Natural killer cell (primary cell): ENCODE results near the gene SAFB2. TPM values are rescaled to one million over a fixed set of nuclear protein-coding genes. Genes with fewer than 3 reads are reported as not detected.
A peak's percentile ranks its signal among the peaks of the same experiment; 100 is the strongest.

Experiments
- ATAC-seq, 3 donors: fragments of 150-1000 bp in 2 of 3; fragments of 200-7000 bp in 1 of 3; cut with Tn5 transposase; 1 replicate in 1 of 3; 2 replicates in 2 of 3; pipeline ENCODE4 v1.10.0; 2021; ENCODE audit warnings: mild to moderate bottlenecking in 2 of 3, moderate library complexity in 2 of 3
- DNase-seq, 2 donors: peaks; one replicate each; pipeline versions ENCODE4 v3.0.0 to v3.0.0-alpha.2; 2013 to 2021; ENCODE audit warnings: mixed read lengths in 1 of 2
- H3K27ac ChIP-seq: one replicate; pipeline ENCODE4 v1.5.1; 2013; ENCODE audit warnings: mild to moderate bottlenecking, low read length
- H3K27me3 ChIP-seq: one replicate; pipeline ENCODE4 v1.6.1; 2013; ENCODE audit warnings: low read length; ENCODE audit not compliant: control insufficient read depth, insufficient read depth
- H3K36me3 ChIP-seq: one replicate; pipeline ENCODE4 v1.6.1; 2013; ENCODE audit warnings: low read length; ENCODE audit not compliant: control insufficient read depth, insufficient read depth
- H3K4me1 ChIP-seq: one replicate; pipeline ENCODE4 v1.6.1; 2013; ENCODE audit warnings: low read length; ENCODE audit not compliant: control insufficient read depth, insufficient read depth
- H3K4me3 ChIP-seq: one replicate; pipeline ENCODE4 v1.5.1; 2013; ENCODE audit warnings: low read length
- H3K9me3 ChIP-seq: one replicate; pipeline ENCODE4 v1.6.1; 2013; ENCODE audit warnings: low read length; ENCODE audit not compliant: control insufficient read depth, insufficient read depth
- H3K27ac Mint-ChIP-seq, 2 donors: one replicate each; pipeline ENCODE4 v1.8.0; 2022; ENCODE audit warnings: mild to moderate bottlenecking in 2 of 2, mixed read lengths in 2 of 2, moderate library complexity in 1 of 2
- H3K27me3 Mint-ChIP-seq, 2 donors: one replicate each; pipeline ENCODE4 v1.8.0; 2022; ENCODE audit warnings: low read depth in 2 of 2, mixed read lengths in 2 of 2
- H3K36me3 Mint-ChIP-seq: one replicate; pipeline ENCODE4 v1.8.0; 2022; ENCODE audit warnings: mixed read lengths
- H3K4me1 Mint-ChIP-seq, 2 donors: one replicate each; pipeline ENCODE4 v1.8.0; 2022; ENCODE audit warnings: mixed read lengths in 2 of 2
- H3K4me3 Mint-ChIP-seq: one replicate; pipeline ENCODE4 v1.8.0; 2022; ENCODE audit warnings: mild to moderate bottlenecking, moderate library complexity, mixed read lengths
- H3K9me3 Mint-ChIP-seq, 2 donors: one replicate each; pipeline ENCODE4 v1.8.0; 2022; ENCODE audit warnings: mixed read lengths in 2 of 2
- CTCF ChIP-seq: fragments of 200-600 bp; IDR thresholded peaks from one replicate; pipeline ENCODE4 v1.8.0; 2022; ENCODE audit warnings: antibody characterized with exemption
- WGBS: methylation state at CpG from one replicate; pipeline ENCODE4 v1.1.7; 2013; ENCODE audit warnings: missing lambda C conversion rate; ENCODE audit not compliant: insufficient coverage; 5-methylcytosine and 5-hydroxymethylcytosine counted together
- intact Hi-C: fragments of 100-400 bp; cut with micrococcal nuclease; formaldehyde crosslinking; loops from one replicate; pipeline ENCODE4 v1.14.2; 2022
- total RNA-seq, 4 donors: library from RNA; stranded (reverse); fragments of 120-200 nt in 1 of 4; gene quantifications; one replicate each; pipeline versions ENCODE4 v1.2.3 to v1.2.4, GENCODE V29; 2013 to 2022

Gene SAFB2
- total RNA-seq, 3 donors from 2014 or later (not counting 1 experiment from before 2014, with no cell fraction given) = 232 to 264 (median 258) TPM

GRCh38 chr19:5621945-5622464 lies 571 bp downstream of the SAFB2 start:
- DNase-seq (peak in 1 of 2 donors; percentile 40), ATAC-seq (no peak)
- Mint-ChIP-seq H3K36me3 (no peaks in the 10 kb centered on the region), H3K4me1 (peaks cover 77 to 82% of the 10 kb centered on the region in 2 donors), H3K27ac (peak overlapping the region; percentile 99 to 100), H3K27me3 (no peaks in the 10 kb centered on the region), H3K4me3 (peak overlapping the region; percentile 99), H3K9me3 (no peaks in the 10 kb centered on the region)
- intact Hi-C loops = loop anchor here (2.0 kb wide), 1 partner anchor 59 kb away; the partner anchor contains the start of genes HSD11B1L and MICOS13
- peaks cover 50% of the 10 kb centered on the region for H3K36me3 ChIP-seq
- H3K27ac ChIP-seq = peak overlapping the region; percentile 88
- H3K4me1 ChIP-seq = peaks cover 59% of the 10 kb centered on the region
- H3K4me3 ChIP-seq = peak overlapping the region; percentile 99
- H3K27me3 ChIP-seq = no peaks in the 10 kb centered on the region
- WGBS = under 1% methylated on average over 35 of the region's 35 CpGs
- no peaks in the 10 kb centered on the region for H3K9me3 ChIP-seq
- TF ChIP-seq CTCF = no peak

GRCh38 chr19:5621311-5621944 lies 1.1 kb downstream of the SAFB2 start:
- peaks cover 44% of the 10 kb centered on the region for H3K36me3 ChIP-seq
- DNase-seq (no peak), ATAC-seq (no peak)
- no peaks in the 10 kb centered on the region for H3K9me3 Mint-ChIP-seq
- H3K9me3 ChIP-seq = no peaks in the 10 kb centered on the region
- peak overlapping the region; percentile 99 for H3K4me3 Mint-ChIP-seq
- no peaks in the 10 kb centered on the region for H3K27me3 Mint-ChIP-seq
- H3K4me1 Mint-ChIP-seq = peaks cover 74 to 83% of the 10 kb centered on the region in 2 donors
- peak overlapping the region; percentile 99 for H3K4me3 ChIP-seq
- intact Hi-C loops = no loop called here
- H3K27ac ChIP-seq = peak overlapping the region; percentile 88
- no peaks in the 10 kb centered on the region for H3K36me3 Mint-ChIP-seq
- 57% methylated on average over 14 of the region's 14 CpGs for WGBS
- peaks cover 53% of the 10 kb centered on the region for H3K4me1 ChIP-seq
- no peaks in the 10 kb centered on the region for H3K27me3 ChIP-seq
- peak overlapping the region; percentile 99 to 100 for H3K27ac Mint-ChIP-seq
- TF ChIP-seq CTCF = no peak

DNA sequence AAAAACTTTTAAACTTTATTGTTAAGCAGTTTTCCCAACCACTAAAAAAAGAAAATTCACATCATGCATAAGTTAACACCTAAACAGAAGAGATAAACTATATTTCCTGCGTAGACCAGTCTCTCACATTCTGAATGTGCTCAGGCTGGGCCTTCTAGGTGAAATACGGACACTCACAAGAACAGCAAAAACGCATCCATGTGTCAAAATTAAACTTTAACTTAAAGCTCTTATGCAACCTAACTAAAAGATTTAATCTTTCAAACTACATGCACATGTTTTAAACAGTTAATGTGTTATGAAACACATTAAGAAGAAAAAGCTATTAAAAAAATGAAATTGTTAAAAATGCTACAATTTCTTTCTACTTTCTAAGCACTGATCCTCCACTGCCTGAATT lies 2.6 kb downstream of the SAFB2 start:
- H3K9me3 Mint-ChIP-seq = no peaks in the 10 kb centered on the region
- Histone ChIP-seq H3K9me3 (no peaks in the 10 kb centered on the region), H3K4me1 (peaks cover 41% of the 10 kb centered on the region), H3K4me3 (no peak overlapping the region), H3K27ac (no peak overlapping the region), H3K36me3 (peaks cover 44% of the 10 kb centered on the region), H3K27me3 (no peaks in the 10 kb centered on the region)
- no peak for TF ChIP-seq CTCF
- intact Hi-C loops = no loop called here
- H3K36me3 Mint-ChIP-seq = no peaks in the 10 kb centered on the region
- H3K4me1 Mint-ChIP-seq = peaks cover 59 to 74% of the 10 kb centered on the region in 2 donors
- H3K4me3 Mint-ChIP-seq = peak overlapping the region; percentile 99
- DNase-seq (no peak), ATAC-seq (no peak)
- 47% methylated on average over 3 of the region's 3 CpGs for WGBS
- no peaks in the 10 kb centered on the region for H3K27me3 Mint-ChIP-seq
- H3K27ac Mint-ChIP-seq = peak overlapping the region; percentile 99 to 100
